ENCODE data around the gene KCNK4. TPM values are rescaled to one million over a fixed set of nuclear protein-coding genes. Genes with fewer than 3 reads are reported as not detected.

KCNK4 gene
- total RNA-seq, 1 donor from 2014 or later = 0.22 TPM

- Mint-ChIP-seq H3K4me1 (ENCODE audit: low read depth) (peaks cover 31% of the 10 kb centered on the region), H3K9me3 (ENCODE audit: low read depth) (no peaks in the 10 kb centered on the region), H3K4me3 (ENCODE audit: unreplicated experiment) (peak overlapping the region; percentile 84), H3K27ac (ENCODE audit: unreplicated experiment) (peak overlapping the region; percentile 97), H3K36me3 (ENCODE audit: low read depth) (peaks cover 1% of the 10 kb centered on the region), H3K27me3 (ENCODE audit: low read depth) (peaks cover 10% of the 10 kb centered on the region)
- TF ChIP-seq CTCF (IDR thresholded peaks at IDR 0.05) = no peak
- no peak for DNase-seq (ENCODE audit: low spot score)
Measured at GRCh38 chr11:64304032-64304315, 12.9 kb downstream of the KCNK4 start.

- peak; percentile 99 for TF ChIP-seq CTCF (IDR thresholded peaks at IDR 0.05)
- Mint-ChIP-seq H3K4me1 (ENCODE audit: low read depth) (peaks cover 31% of the 10 kb centered on the region), H3K27me3 (ENCODE audit: low read depth) (peaks cover 8% of the 10 kb centered on the region), H3K9me3 (ENCODE audit: low read depth) (no peaks in the 10 kb centered on the region), H3K4me3 (ENCODE audit: unreplicated experiment) (peak overlapping the region; percentile 84), H3K27ac (ENCODE audit: unreplicated experiment) (peak overlapping the region; percentile 97), H3K36me3 (ENCODE audit: low read depth) (peaks cover 1% of the 10 kb centered on the region)
- no peak for DNase-seq (ENCODE audit: low spot score)
Measured at GRCh38 chr11:64304316-64305072, 13.4 kb downstream of the KCNK4 start.

GRCh38 chr11:64305075-64305690 lies 14.1 kb downstream of the KCNK4 start, which contains the start of gene ESRRA:
ESRRA (plus strand) TSS chr11:64305524; CDS start chr11:64307180, 1,656 bp downstream.
- H3K4me1 Mint-ChIP-seq (ENCODE audit: low read depth) = peaks cover 27% of the 10 kb centered on the region
- H3K36me3 Mint-ChIP-seq (ENCODE audit: low read depth) = peaks cover 1% of the 10 kb centered on the region
- H3K4me3 Mint-ChIP-seq (ENCODE audit: unreplicated experiment) = peak within 1 kb of the TSS; percentile 91
- H3K27ac Mint-ChIP-seq (ENCODE audit: unreplicated experiment) = peak within 1 kb of the TSS; percentile 97
- DNase-seq (ENCODE audit: low spot score) = peak; percentile 100
- H3K9me3 Mint-ChIP-seq (ENCODE audit: low read depth) = no peaks in the 10 kb centered on the region
- H3K27me3 Mint-ChIP-seq (ENCODE audit: low read depth) = peaks cover 6% of the 10 kb centered on the region
- no peak for TF ChIP-seq CTCF (IDR thresholded peaks at IDR 0.05)

GRCh38 chr11:64305691-64306562 lies 14.8 kb downstream of the KCNK4 start:
- Mint-ChIP-seq H3K4me1 (ENCODE audit: low read depth) (peaks cover 19% of the 10 kb centered on the region), H3K27me3 (ENCODE audit: low read depth) (no peaks in the 10 kb centered on the region), H3K27ac (ENCODE audit: unreplicated experiment) (peak overlapping the region; percentile 60), H3K36me3 (ENCODE audit: low read depth) (peaks cover 1% of the 10 kb centered on the region), H3K9me3 (ENCODE audit: low read depth) (no peaks in the 10 kb centered on the region), H3K4me3 (ENCODE audit: unreplicated experiment) (peak overlapping the region; percentile 91)
- peak; percentile 94 for DNase-seq (ENCODE audit: low spot score)
- peak; percentile 74 for TF ChIP-seq CTCF (IDR thresholded peaks at IDR 0.05)

GRCh38 chr11:64306563-64306875 lies 15.4 kb downstream of the KCNK4 start:
- no peak for TF ChIP-seq CTCF (IDR thresholded peaks at IDR 0.05)
- DNase-seq (ENCODE audit: low spot score) = no peak
- peak overlapping the region; percentile 91 for H3K4me3 Mint-ChIP-seq (ENCODE audit: unreplicated experiment)
- no peaks in the 10 kb centered on the region for H3K9me3 Mint-ChIP-seq (ENCODE audit: low read depth)
- H3K4me1 Mint-ChIP-seq (ENCODE audit: low read depth) = peaks cover 17% of the 10 kb centered on the region
- peak overlapping the region; percentile 60 for H3K27ac Mint-ChIP-seq (ENCODE audit: unreplicated experiment)
- peaks cover 1% of the 10 kb centered on the region for H3K36me3 Mint-ChIP-seq (ENCODE audit: low read depth)
- H3K27me3 Mint-ChIP-seq (ENCODE audit: low read depth) = no peaks in the 10 kb centered on the region

Measured in chondrocyte (in vitro differentiated cells).